NCI-H82 treated with DMSO at 0.1 percent for 48 hours (cell line): Measurements from ENCODE around the gene DNAH8.
A peak's percentile ranks its signal among the peaks of the same experiment; 100 is the strongest.

Experiments used
- DNase-seq: peaks from one replicate; lab custom pipeline; 2025; ENCODE audit not compliant: unreplicated experiment; lab: John Stamatoyannopoulos, UW

DNAH8 gene

GRCh38 chr6:38955861-38956260 lies 240.8 kb downstream of the DNAH8 start:
- no peak for DNase-seq

GRCh38 chr6:38957426-38957825 lies 242.3 kb downstream of the DNAH8 start:
- no peak for DNase-seq

- DNase-seq, result no peak
Measured at GRCh38 chr6:38959138-38959537, 244.0 kb downstream of the DNAH8 start.

GRCh38 chr6:38968702-38969149 lies 253.6 kb downstream of the DNAH8 start:
- no peak for DNase-seq

- peak; percentile 59 for DNase-seq
Measured at GRCh38 chr6:38973178-38974057, 258.3 kb downstream of the DNAH8 start.

GRCh38 chr6:38974389-38975151 lies 259.5 kb downstream of the DNAH8 start:
- DNase-seq, result no peak

GRCh38 chr6:38975621-38976049 lies 260.5 kb downstream of the DNAH8 start:
- no peak for DNase-seq

- DNase-seq, result no peak
Measured at GRCh38 chr6:38976051-38976450, 260.9 kb downstream of the DNAH8 start.

GRCh38 chr6:38976801-38977500 lies 261.8 kb downstream of the DNAH8 start:
- DNase-seq, result no peak

GRCh38 chr6:38978139-38978704 lies 263.1 kb downstream of the DNAH8 start:
- DNase-seq, result no peak

- DNase-seq, result no peak
Measured at GRCh38 chr6:38982470-38982869, 267.4 kb downstream of the DNAH8 start.

GRCh38 chr6:38984723-38985122 lies 269.6 kb downstream of the DNAH8 start:
- no peak for DNase-seq

GRCh38 chr6:38985839-38986238 lies 270.7 kb downstream of the DNAH8 start:
- no peak for DNase-seq

- DNase-seq, result no peak
Measured at GRCh38 chr6:38987503-38987902, 272.4 kb downstream of the DNAH8 start.

- no peak for DNase-seq
Measured at GRCh38 chr6:38988736-38989449, 273.8 kb downstream of the DNAH8 start.

- DNase-seq, result no peak
Measured at GRCh38 chr6:38990475-38990874, 275.4 kb downstream of the DNAH8 start.

- DNase-seq, result no peak
Measured at GRCh38 chr6:38996676-38997075, 281.6 kb downstream of the DNAH8 start.

GRCh38 chr6:38997128-38997761 lies 282.1 kb downstream of the DNAH8 start:
- peak; percentile 9 for DNase-seq

- peak; percentile 10 for DNase-seq
Measured at GRCh38 chr6:39003072-39003471, 288.0 kb downstream of the DNAH8 start.

GRCh38 chr6:39003492-39003891 lies 288.4 kb downstream of the DNAH8 start:
- no peak for DNase-seq
